Lower lobe of right lung (tissue), 2 donors: ENCODE data around the gene SLC45A2. TPM values are rescaled to one million over a fixed set of nuclear protein-coding genes. Genes with fewer than 3 reads are reported as not detected.
A peak's percentile ranks its signal among the peaks of the same experiment; 100 is the strongest.

Source experiments
- ATAC-seq, 2 donors: fragments of 200-7000 bp; cut with Tn5 transposase; one replicate each; pipeline ENCODE4 v1.9.1; 2020 to 2022; ENCODE audit warnings: mild to moderate bottlenecking in 2 of 2, moderate library complexity in 2 of 2
- DNase-seq: peaks from one replicate; pipeline ENCODE4 v3.0.0-alpha.2; 2020
- H3K27ac ChIP-seq: fragments of 200-600 bp; one replicate; pipeline ENCODE4 v1.8.0; 2022
- H3K27me3 ChIP-seq: fragments of 200-600 bp; one replicate; pipeline ENCODE4 v1.8.0; 2022; ENCODE audit warnings: low read depth
- H3K36me3 ChIP-seq: fragments of 200-600 bp; one replicate; pipeline ENCODE4 v1.8.0; 2022; ENCODE audit warnings: mild to moderate bottlenecking
- H3K4me1 ChIP-seq: fragments of 200-600 bp; one replicate; pipeline ENCODE4 v1.8.0; 2022
- H3K4me3 ChIP-seq: fragments of 200-600 bp; one replicate; pipeline ENCODE4 v1.8.0; 2022; ENCODE audit warnings: mild to moderate bottlenecking
- H3K9me3 ChIP-seq: fragments of 200-600 bp; one replicate; pipeline ENCODE4 v1.8.0; 2022
- intact Hi-C: fragments of 100-400 bp; cut with DNase I; formaldehyde crosslinking; loops from one replicate; pipeline ENCODE4 v1.11.0; 2022
- total RNA-seq: library from RNA; stranded (reverse); fragmentation: NEBNext Ultra II Directional; extraction: Animal tissue kit (Norgen Biotek cat#: 25700); gene quantifications from one replicate; pipeline ENCODE4 v1.2.1, GENCODE V29; 2021
- TF ChIP-seq, protein P1 (sequence below): fragments of 200-600 bp; IDR thresholded peaks from one replicate; pipeline ENCODE4 v1.8.0; 2022; ENCODE audit warnings: antibody characterized with exemption, mild to moderate bottlenecking
- donor health status: DM: no; HTN: yes; CAD: no; lungs with severe emphysema.

Gene SLC45A2
- total RNA-seq, 1 donor from 2014 or later: not detected

DNA sequence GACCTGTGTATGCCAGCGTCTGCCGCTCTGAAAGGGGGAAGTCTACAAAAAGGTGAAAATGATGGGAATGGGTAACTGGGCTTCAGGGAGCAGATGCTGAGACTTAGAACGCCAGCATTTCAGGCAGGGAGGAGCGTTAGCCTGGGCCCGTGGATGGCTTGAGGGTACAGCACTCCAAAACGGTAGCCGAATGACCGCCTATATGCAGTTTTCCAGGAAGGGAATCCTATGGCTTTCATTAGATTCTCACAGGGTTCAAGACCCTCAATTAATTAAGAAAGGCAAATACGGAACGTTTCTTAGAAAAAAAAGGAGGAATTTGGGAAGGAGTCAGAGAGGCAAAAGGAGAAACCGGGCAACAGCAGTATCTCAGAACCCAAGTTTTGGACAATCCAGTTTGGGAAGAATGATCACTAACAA is 22.7 kb upstream of the SLC45A2 start:
- intact Hi-C loops: no loop called here
- TF ChIP-seq, protein P1, sequence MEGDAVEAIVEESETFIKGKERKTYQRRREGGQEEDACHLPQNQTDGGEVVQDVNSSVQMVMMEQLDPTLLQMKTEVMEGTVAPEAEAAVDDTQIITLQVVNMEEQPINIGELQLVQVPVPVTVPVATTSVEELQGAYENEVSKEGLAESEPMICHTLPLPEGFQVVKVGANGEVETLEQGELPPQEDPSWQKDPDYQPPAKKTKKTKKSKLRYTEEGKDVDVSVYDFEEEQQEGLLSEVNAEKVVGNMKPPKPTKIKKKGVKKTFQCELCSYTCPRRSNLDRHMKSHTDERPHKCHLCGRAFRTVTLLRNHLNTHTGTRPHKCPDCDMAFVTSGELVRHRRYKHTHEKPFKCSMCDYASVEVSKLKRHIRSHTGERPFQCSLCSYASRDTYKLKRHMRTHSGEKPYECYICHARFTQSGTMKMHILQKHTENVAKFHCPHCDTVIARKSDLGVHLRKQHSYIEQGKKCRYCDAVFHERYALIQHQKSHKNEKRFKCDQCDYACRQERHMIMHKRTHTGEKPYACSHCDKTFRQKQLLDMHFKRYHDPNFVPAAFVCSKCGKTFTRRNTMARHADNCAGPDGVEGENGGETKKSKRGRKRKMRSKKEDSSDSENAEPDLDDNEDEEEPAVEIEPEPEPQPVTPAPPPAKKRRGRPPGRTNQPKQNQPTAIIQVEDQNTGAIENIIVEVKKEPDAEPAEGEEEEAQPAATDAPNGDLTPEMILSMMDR: no peak
- no peaks in the 10 kb centered on the region for H3K27me3 ChIP-seq
- peak overlapping the region; percentile 94 for H3K27ac ChIP-seq
- peak overlapping the region; percentile 74 for H3K4me3 ChIP-seq
- peak in 1 of 2 donors; percentile 35 for ATAC-seq
- DNase-seq: no peak
- no peaks in the 10 kb centered on the region for H3K9me3 ChIP-seq
- H3K36me3 ChIP-seq: peaks cover 23% of the 10 kb centered on the region
- H3K4me1 ChIP-seq: peaks cover 19% of the 10 kb centered on the region

DNA sequence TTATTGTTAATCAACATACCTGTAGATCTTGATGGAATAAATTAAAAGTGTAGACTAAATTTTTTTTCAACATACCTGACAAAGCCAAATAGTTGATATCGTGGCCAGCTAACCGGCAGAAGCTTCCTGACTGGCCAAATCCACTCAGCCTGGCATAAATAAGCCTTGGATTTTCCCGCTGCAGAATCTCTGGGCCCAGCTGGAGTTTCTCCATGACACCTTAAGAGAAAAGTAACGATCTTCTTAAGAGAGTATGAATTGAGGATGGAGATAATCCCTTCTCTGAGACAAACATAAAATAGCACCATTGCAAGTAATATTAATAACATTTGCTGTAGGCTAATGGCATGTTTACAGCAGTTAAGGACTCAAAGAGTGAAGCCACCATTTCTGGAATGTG is 21.2 kb upstream of the SLC45A2 start:
- intact Hi-C loops: no loop called here
- no peak overlapping the region for H3K4me3 ChIP-seq
- no peak for ATAC-seq

DNA sequence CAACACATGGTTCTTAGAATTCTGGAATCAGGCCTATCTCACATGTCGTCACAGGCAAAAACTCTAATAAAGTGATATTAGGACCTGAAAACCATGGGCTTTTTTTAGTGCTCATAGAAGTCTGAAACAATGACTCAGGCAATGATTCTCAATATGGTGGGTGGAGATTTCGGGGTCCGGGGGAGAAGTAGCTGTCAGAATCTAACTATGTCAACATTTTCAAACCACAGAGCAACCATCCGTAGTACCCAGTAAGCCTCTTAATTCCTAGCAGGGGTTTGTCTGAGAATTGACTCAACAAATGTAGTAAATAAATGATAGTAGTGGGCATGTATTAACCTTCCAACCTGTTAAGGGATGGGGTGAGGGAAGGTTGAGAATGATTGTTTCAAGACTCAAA is 20.7 kb upstream of the SLC45A2 start:
- H3K4me3 ChIP-seq: no peak overlapping the region
- H3K27me3 ChIP-seq: no peaks in the 10 kb centered on the region
- intact Hi-C loops: no loop called here
- no peak for ATAC-seq
- TF ChIP-seq, protein P1: no peak
- peaks cover 26% of the 10 kb centered on the region for H3K4me1 ChIP-seq
- H3K9me3 ChIP-seq: no peaks in the 10 kb centered on the region
- DNase-seq: no peak
- peaks cover 23% of the 10 kb centered on the region for H3K36me3 ChIP-seq
- H3K27ac ChIP-seq: no peak overlapping the region

More for the DNA sequence above, 21.2 kb upstream of the SLC45A2 start:
- H3K36me3 ChIP-seq: peaks cover 23% of the 10 kb centered on the region
- peaks cover 26% of the 10 kb centered on the region for H3K4me1 ChIP-seq
- no peak overlapping the region for H3K27ac ChIP-seq
- TF ChIP-seq, protein P1: no peak
- no peaks in the 10 kb centered on the region for H3K27me3 ChIP-seq
- no peak for DNase-seq
- no peaks in the 10 kb centered on the region for H3K9me3 ChIP-seq

DNA sequence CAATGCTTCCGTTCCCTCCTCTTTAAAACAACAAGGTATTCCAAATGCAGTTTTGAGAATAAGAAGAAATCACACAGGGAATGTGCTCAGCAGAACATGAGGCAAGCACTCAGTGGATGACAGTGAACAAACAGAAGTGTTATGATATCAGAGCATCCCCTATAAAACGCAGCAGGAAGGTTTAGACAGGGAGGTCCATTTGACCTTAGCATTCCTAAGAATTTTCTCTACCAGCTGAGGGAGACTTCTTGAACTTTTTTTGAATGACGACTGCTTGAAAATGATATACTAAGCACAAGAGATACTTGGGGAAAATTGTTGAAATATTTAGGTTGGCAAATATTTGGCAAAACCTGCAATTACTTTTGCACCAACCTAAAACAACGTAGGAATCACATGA is 19.4 kb upstream of the SLC45A2 start:
- no peak overlapping the region for H3K27ac ChIP-seq
- H3K4me1 ChIP-seq: peaks cover 25% of the 10 kb centered on the region
- H3K4me3 ChIP-seq: no peak overlapping the region
- intact Hi-C loops: no loop called here
- H3K36me3 ChIP-seq: peaks cover 23% of the 10 kb centered on the region
- H3K27me3 ChIP-seq: no peaks in the 10 kb centered on the region
- ATAC-seq (no peak), DNase-seq (no peak)
- TF ChIP-seq, protein P1: no peak
- H3K9me3 ChIP-seq: no peaks in the 10 kb centered on the region

DNA sequence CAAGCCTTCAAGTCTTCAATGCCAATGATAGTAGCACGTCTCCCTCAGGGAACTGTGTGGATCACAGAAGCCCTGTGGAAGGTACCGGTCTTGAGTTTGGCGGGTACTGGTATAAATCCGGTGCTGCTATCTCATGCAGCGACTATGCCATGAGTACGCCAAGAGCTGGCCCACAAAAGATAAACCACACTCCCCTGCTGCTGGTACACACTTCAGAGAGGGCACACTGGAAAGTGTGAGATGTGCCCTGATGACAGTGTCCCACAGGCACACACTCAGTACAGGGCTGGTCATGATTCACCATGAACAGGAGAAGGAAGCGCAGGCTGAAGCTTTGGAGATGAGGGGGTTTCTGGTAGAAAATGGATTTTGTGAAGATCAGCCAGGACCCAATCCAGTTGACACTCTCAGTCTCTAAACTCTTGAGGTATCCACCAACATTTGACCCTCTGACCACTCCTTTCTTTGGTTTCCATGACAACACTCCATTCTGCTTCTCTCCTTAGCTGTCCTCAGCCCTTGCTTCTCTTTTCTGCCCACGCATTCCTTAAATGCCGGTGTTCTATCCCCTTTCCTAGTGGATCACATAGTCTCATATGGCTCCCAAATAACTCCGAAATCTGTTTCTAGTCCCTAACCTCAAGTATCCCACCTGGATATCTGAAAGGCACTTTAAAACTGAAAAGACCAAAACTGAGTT is 18.3 kb upstream of the SLC45A2 start:
- TF ChIP-seq, protein P1: no peak
- DNase-seq: no peak
- ATAC-seq: no peak
- intact Hi-C loops: no loop called here
- H3K27me3 ChIP-seq: no peaks in the 10 kb centered on the region
- peaks cover 20% of the 10 kb centered on the region for H3K4me1 ChIP-seq
- H3K9me3 ChIP-seq: no peaks in the 10 kb centered on the region
- no peak overlapping the region for H3K27ac ChIP-seq
- no peak overlapping the region for H3K4me3 ChIP-seq
- H3K36me3 ChIP-seq: peaks cover 27% of the 10 kb centered on the region
